ENCODE results near the gene UPP1.
"Not testable (repeated sequence)": the region's sequence is repeated elsewhere in the genome, so short reads cannot be mapped to it uniquely, and the experiment has no call there.

The UPP1 gene

DNA sequence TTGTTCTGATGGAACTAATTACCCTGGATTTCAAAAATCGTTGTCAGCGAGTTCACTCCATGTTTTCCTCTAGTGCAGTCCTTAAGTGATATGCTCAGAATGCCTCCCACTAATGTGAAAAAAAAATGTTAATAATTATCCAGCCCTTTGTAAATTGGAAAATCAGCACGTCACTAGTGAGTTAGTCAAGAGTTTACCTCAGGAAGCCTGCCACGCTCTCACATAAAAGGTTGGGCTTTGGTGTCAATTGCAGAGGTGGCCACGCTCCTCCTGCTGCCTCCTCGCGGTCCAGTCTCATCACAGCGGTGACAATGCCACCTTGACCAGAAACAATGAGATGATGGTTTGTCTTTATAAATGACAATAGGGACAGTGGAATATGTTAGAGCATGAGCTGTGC lies 22.5 kb downstream of the UPP1 start:
- DNase-seq (ENCODE audit: low read depth in 2 of 2) = no peak

DNA sequence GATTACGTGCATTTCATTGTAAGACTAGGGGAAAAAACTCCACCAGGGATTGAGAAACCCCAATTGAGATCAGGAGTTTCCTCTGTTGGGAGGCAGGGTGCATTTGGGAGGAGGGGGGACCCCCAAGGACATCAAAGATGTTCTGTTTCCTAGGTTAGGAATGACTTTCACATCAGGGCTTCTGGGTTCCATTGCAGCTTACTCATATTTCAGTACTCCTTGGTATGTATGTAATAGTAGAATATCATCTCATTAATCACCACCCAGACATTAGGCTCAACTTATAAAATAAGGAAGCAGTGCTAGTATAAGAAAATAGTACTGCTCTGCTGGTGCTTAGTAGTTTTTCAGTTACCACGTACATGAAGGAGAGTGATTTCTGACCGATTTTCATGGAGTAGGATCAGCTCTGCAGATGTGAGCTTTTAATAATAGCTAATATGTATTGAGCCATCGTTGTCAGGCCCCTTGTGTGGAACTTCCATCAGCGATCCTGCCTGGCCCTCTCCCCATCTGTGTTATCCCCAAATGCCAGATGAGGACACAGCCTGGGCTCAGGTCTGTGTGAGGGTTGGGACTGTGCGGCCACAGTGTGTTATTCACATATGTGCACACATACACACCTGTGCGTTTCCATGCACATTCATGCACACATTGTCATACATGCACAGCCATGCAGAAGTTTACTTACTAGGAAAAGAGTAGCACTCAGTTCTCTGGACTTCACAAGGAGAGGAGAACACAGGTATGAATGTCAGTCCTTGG lies 23.5 kb downstream of the UPP1 start:
- DNase-seq (ENCODE audit: low read depth in 2 of 2) = no peak

DNA sequence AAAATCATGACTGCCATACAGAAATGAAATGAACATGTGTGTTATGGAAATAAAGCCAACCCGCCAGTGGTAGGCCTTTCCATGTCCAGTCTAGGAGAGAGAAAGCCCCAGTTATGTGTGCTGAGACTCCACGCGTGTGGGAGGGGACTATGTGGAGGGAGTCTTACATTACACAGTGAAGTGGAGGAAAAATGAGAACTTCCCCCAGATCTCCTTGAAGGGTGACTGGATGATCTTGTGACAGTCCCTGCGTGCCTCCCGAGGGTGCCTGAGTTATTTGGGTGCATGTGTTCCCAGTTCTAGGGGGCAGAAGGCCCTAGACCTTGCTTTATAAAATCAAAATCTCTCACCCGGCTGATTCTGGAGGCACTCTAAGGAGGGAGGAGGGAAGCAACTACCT lies 24.2 kb downstream of the UPP1 start:
- no peak for DNase-seq (ENCODE audit: low read depth in 2 of 2)

DNA sequence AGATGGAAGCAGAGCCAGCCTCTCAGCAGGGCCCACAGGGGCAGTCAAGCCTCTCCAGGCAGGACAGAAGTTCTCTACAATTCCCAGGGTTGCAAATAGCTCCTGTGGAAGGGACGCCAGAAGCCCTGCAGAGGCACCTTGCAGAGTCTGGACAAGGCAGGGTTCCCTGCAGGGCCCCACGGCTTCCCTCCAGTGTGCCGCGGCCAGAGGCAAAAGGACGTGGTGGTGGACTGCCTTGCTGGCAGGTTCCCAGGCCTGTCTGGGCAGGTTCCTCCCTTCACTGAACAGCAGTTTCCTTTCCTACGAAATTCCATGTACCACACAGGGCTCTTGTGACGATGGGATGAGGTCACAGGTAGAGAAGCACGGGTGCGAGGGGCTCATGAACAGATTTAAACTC lies 25.1 kb downstream of the UPP1 start:
- DNase-seq (ENCODE audit: low read depth in 2 of 2) = no peak

DNA sequence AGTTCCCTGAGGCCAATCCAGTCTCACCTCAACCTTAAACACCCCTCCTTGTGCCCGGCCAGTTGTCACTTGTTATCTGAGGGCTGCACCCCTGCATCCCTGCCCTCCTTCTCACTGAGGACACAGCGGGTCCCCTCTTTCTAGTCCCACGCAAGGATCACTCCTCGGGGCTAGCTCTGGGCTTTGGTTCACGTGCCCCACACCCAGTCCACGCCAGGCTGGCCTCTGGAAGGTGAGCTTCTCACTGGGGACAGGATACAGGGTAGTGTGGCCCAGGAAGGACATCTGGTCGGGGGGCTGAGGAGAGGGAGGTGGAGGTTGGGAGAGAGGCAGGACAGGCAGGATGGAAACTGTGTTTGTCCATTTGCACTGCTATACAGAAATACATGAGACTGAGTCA lies 25.5 kb downstream of the UPP1 start:
- DNase-seq (ENCODE audit: low read depth in 2 of 2) = no peak

DNA sequence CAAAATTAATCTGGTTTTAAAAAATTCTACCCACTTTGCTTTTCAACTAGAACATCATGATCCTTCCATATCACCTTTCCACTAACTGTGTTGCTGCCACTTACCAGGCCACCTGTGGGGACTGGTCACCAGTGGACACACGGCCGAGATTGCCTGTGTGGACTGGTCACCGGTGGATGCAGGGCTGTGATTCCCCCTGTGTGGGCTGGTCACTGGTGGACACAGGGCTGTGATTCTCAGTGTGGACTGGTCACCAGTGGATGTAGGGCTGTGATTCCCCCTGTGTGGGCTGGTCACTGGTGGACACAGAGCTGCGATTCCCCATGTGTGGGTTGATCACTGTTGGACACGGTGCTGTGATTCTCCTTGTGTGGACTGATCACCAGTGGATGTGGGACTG lies 27.0 kb downstream of the UPP1 start:
- no peak for DNase-seq (ENCODE audit: low read depth in 2 of 2)

DNA sequence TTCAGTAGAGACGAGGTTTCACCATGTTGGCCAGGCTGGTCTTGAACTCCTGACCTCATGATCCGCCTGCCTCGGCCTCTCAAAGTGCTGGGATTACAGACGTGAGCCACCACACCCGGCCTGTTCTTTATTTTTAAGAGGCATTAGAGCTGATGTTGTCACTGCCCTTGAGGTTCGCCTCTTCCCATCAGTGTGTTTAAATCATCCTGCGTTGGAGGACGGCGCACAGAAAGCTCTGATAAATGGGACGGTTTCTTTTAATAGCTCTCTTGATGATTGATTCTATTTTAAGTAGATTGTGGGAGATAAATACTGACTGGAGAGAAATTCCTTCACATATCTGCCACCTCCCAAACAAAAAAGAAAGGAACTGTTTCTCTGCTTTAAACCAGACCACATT lies 29.0 kb downstream of the UPP1 start:
- no peak for DNase-seq (ENCODE audit: low read depth in 2 of 2)

DNA sequence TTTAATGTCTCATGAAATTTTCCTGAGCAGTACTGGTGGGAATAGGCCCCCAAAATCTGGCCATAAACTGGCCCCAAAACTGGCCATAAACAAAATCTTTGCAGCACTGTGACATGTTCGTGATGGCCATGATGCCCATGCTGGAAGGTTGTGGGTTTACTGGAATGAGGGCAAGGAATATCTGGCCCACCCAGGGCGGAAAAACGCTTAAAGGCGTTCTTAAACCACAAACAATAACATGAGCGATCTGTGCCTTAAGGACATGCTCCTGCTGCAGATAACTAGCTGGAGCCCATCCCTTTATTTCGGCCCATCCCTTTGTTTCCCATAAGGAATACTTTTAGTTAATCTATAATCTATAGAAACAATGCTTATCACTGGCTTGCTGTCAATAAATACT lies 31.5 kb downstream of the UPP1 start:
- not testable (repeated sequence) for DNase-seq (ENCODE audit: low read depth in 2 of 2)

DNA sequence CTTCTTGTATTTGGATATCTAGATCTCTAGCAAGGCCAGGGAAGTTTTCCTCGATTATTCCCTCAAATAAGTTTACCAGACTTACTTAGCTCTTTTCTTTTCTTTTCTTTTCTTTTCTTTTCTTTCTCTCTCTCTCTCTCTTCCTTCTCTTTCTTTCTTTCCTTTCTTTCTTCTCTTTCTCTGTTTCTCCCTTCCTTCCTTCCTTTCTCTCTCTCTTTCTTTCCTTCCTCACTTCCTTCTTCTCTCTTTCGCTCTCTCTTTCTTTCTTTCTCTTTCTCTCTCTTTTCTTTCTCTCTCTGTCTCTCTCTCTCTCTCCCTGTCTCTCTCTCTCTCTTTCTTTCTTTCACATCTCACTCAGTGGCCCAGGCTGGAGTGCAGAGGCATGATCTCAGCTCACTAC lies 37.0 kb downstream of the UPP1 start:
- no peak for DNase-seq (ENCODE audit: low read depth in 2 of 2)

DNA sequence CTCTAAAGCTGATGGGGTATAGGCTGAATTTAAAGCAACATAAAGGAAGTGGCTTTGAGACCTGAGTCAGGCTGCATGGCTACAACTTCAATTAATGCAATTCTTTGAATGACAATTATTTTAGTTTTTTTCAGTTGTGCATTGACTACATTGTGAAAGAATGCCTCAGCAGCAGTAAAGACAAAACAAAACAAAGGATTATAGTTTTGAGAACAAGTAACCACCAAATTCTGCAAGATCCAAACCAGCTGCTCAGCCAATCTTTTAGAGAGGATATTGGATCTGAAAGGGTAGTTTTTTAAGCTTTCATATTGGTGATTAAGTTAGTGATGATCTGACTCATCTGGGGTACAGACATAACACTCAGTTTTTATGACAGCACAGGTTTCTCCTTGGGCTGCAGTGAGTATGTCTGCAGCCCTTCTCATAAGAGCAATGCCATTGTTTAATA lies 41.6 kb downstream of the UPP1 start:
- DNase-seq (ENCODE audit: low read depth in 2 of 2) = no peak

DNA sequence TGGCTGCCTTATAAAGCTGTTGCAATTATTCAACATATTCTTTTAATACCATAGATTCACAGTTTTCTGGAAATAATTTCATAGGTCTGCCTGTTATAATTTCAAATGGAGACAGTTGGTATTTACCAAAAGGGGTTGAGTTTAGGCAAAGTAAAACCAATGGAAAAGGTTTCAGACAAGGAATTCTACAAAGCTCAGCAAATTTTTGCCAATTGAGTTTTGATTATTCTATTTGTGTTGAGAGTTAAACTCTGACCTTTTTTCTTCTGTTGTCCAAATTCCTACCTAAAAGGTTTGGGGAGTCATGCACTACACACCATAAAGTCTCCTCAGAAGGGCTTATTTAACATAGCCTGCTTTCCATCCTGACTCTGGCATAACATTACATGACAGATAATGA lies 43.7 kb downstream of the UPP1 start:
- no peak for DNase-seq (ENCODE audit: low read depth in 2 of 2)

DNA sequence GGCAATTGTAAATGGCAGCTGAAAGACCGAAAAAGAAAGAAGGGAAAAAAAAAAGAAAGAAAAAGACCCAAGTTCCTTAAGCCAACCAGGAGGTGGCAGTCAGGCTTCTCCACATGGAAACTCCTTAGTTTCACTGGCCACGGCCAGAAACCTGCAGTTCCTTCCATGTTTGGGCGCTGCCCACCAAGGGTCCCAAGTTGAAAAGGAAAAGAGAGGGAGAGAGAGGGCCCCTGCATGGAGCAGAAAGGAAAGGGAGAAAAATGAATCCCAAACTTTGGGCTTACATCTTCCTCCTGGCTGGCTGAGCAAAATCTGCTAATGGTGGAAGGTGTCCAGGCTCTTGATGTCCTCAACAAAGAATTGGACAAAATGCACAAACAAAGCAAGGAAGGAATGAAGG lies 50.4 kb downstream of the UPP1 start:
- DNase-seq (ENCODE audit: low read depth in 2 of 2) = no peak

DNA sequence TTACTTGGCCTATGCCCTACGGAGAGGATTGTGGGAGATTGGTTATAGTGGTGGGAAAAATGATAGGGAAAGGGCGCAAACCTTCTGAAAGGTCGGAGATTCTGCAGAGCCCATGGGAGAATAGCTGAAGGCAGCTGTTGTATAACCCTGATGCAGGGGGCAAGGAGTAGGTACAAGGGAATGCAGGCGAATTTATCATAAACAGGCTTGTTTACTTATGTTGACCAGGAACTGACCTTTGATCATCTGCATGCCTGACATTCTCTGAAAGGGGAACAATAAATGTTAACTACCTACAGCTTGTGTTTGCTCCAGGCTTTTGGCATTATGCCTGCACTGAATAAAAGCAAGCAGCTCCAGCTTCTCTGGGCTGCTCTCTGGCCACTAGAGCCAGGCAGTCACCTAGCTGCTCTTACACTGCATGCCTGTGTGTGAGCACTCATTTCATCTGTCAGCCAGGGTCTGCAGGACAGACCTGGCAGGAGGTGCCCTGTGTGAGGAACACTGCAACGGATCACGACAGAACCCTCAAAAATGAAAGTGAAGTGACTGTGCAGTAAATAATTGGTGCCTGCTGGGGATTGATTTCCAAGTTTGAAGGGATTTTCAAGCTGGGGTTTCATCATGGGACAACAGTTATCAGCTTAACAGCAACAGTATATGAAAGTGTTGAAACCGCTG lies 51.1 kb downstream of the UPP1 start:
- no peak for DNase-seq (ENCODE audit: low read depth in 2 of 2)

DNA sequence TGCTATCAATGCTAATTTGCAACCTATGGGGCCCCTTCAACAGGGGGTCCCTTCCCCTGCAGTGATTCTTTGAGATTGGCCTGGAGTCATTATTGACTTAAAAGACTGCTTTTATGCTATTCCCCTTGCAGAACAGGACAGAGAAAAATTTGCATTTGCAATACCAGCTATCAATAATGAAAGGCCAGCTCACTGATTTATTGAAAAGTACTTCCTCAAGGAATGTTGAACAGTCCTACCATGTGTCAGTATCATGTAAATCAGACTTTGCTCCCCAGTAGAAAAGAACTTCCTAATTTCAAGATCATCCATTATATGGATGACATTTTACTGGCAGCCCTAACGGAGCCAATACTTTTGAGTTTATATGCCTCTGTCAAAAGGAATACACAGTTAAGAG lies 52.5 kb downstream of the UPP1 start:
- no peak for DNase-seq (ENCODE audit: low read depth in 2 of 2)

DNA sequence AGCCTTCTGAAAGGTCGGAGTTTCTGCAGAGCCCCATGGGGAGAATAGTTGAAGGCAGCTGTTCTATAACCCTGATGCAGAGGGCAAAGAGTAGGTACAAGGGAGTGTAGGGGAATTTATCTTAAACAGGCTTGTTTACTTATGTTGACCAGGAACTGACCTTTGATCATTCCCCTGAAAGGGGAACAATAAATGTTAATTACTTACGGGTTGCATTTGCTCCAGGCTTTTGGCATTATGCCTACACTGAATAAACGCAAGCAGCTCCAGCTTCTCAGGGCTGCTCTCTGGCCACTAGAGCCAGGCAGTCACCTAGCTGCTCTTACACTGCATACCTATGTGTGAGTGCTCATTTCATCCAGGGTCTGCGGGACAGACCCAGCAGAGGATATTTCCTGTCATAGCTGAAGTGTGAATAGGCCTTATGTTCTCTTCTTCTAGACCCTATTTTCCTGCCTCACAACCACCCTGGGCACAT lies 55.3 kb downstream of the UPP1 start:
- no peak for DNase-seq (ENCODE audit: low read depth in 2 of 2)

DNA sequence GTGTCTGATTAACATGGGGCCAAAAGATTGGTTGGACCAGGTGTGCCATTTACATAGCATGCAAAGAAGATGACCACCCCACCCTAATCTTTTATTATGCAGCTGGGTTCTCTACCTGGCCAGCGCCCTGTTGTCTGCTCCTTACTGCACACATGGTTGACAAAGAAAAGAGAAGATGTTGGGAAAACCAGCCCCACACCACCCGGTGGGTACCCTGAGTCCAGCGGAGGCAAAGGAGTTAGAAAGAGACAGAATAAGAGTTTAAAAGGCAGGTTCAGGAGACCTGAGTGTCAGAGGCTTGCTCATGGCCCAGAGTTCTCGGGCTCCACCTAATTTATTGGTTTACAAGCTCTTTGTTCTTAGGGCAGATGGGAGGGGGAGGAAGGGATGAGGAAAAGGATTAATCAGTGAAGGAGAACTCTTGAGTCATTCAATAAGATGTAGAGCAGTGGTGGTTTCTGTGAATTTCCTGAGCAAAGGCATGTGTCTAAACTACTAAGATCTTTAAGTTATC lies 58.1 kb downstream of the UPP1 start:
- DNase-seq (ENCODE audit: low read depth in 2 of 2) = no peak

DNA sequence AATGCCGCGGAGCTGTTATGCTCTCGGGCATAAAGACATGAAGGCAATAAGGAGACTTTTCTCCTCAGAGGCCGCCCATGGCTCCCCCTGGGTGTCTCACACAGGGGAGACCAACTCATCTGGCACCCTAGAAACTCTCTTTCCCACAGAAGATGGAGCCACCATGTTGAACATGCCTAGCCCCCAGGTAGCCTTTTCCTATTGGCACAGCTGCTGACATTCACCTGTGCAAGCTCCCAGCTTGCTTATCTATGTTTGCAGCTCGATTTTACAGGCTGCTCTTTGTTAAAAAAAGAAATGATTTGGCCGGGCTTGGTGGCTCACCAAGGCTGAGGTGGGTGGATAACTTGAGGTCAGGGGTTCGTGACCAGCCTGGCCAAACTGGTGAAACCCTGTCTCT lies 58.6 kb downstream of the UPP1 start:
- not testable (repeated sequence) for DNase-seq (ENCODE audit: low read depth in 2 of 2)

DNA sequence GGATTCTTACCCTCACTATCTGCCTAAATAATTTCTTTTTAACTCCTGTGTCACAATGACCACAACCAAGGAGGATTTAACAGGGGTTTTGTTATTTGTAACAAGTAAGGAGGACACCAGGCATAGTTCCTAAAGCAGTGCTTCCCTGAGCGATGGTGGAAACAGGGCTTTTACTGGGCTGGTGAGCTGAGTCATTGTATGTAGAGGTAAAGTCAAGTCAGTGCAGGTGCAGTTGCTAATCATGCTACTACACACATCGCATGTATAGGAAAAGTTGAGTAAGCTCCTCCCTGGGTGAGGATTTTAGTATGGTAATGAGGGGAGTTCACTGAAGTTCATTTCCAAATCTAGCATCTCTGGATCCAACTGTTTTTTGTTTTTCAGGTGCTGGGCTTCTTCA lies 59.2 kb downstream of the UPP1 start:
- no peak for DNase-seq (ENCODE audit: low read depth in 2 of 2)

DNA sequence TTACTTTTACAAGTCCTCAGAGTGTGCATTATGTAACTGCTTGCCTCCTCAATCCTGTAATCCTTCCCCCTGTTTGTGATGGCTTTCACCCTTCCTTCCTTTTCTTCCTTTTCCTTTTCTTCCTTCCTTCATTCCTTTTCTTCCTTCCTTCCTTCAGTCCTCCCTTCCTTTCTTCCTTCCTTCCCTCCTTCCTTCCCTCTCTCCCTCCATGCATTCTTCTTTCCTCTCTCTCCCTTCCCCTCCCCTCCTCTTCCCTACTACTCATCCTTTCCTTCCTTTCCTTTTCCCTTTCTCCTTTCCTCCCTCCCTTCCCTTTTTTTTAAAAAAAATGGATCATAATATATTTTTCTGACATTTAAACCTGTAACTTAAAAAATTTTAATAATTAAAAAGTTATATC lies 60.0 kb downstream of the UPP1 start:
- DNase-seq (ENCODE audit: low read depth in 2 of 2) = no peak

DNA sequence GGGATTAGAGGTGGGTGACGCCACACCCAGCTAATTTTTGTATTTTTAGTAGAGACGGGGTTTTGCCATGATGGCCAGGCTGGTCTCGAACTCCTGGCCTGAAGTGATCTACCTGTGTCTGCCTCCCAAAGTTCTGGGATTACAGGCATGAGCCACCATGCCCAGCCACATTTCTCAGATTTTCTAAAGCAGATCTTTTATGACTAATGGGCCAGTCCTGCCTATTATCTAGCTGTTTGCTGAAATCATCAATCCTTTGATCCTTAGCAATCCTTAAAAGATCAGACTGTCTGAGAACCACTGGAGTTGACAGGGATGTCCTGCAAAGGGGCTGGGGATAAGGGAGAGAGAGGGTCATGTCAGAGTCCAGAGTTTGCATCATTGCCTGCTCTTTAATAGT lies 61.0 kb downstream of the UPP1 start:
- DNase-seq (ENCODE audit: low read depth in 2 of 2) = no peak

DNA sequence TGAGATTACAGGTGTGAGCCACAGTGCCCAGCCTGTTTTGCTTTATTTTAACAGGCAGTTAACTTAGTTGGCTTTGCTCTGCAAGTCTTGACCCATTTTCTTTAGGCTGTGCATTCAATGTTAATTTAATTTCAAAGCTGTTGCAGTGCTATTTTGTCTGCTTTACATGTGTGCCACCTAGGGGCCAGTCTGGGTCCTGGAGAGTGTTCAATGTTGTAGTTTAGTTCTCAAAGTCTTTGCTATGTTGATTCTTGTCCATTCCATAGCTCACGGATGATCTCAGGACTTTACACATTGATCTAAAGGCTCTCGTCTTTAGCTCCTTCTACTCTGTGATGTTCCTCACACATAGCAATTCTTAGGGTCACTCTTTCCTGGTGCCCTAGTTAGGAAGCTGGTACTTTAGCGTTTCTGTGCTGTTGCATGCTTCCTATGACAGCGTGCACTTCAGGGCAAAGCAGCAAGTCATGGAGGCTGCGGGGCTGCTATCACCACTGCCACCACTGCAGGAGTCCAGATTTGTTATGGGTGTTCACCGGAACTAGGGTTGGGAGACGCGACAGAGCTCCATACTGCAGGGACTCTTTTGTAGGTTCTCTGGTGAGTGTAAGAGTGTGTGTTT lies 65.8 kb downstream of the UPP1 start:
- DNase-seq (ENCODE audit: low read depth in 2 of 2) = peak; percentile 3 to 7
